GM12878 (cell line): ENCODE measurements around the gene RETREG2. TPM values are rescaled to one million over a fixed set of nuclear protein-coding genes. Genes with fewer than 3 reads are reported as not detected.
A peak's percentile ranks its signal among the peaks of the same experiment; 100 is the strongest.

Source experiments
- BACH1 ChIP-seq: fragments of 450-650 bp; IDR thresholded peaks from 2 replicates; pipeline ENCODE4 v1.6.1; 2017; ENCODE audit warnings: mild to moderate bottlenecking, borderline replicate concordance
- BRCA1 ChIP-seq: IDR thresholded peaks from 2 replicates; pipeline ENCODE4 v1.6.1; 2011; ENCODE audit warnings: low read depth, low read length, improper control_type of control experiment
- CTCF ChIP-seq, 3 experiments: IDR thresholded peaks in 2 of 3; conservative IDR thresholded peaks in 1 of 3; 2 replicates each; pipeline ENCODE4 v1.5.1; 2011; ENCODE audit warnings: low read depth in 3 of 3, low read length in 3 of 3, mild to moderate bottlenecking in 3 of 3, control low read depth in 2 of 3, moderate library complexity in 2 of 3, inconsistent platforms in 1 of 3, mixed read lengths in 1 of 3; ENCODE audit not compliant: control insufficient read depth in 2 of 3, insufficient read depth in 1 of 3; ENCODE audit errors: extremely low read depth in 1 of 3
- ESRRA ChIP-seq: IDR thresholded peaks from 2 replicates; pipeline ENCODE4 v1.6.1; 2012; ENCODE audit warnings: mild to moderate bottlenecking, low read length, improper control_type of control experiment
- IRF5 ChIP-seq: fragments of 450-650 bp; IDR thresholded peaks from 2 replicates; pipeline ENCODE4 v1.6.1; 2017; ENCODE audit warnings: borderline replicate concordance
- MTA3 ChIP-seq: IDR thresholded peaks from 2 replicates; pipeline ENCODE4 v1.6.1; 2012; ENCODE audit warnings: low read length, inconsistent platforms, borderline replicate concordance
- MYC ChIP-seq: IDR thresholded peaks from 2 replicates; pipeline ENCODE4 v1.6.1; 2011; ENCODE audit warnings: mild to moderate bottlenecking, low read length, moderate library complexity, inconsistent platforms; ENCODE audit not compliant: insufficient read depth, insufficient replicate concordance, insufficient read length, severe bottlenecking
- PKNOX1 ChIP-seq: fragments of 450-650 bp; IDR thresholded peaks from 2 replicates; pipeline ENCODE4 v1.6.1; 2016; ENCODE audit warnings: mild to moderate bottlenecking
- RUNX3 ChIP-seq: IDR thresholded peaks from 2 replicates; pipeline ENCODE4 v1.6.1; 2012; ENCODE audit warnings: low read length, inconsistent platforms
- STAT3 ChIP-seq: IDR thresholded peaks from 2 replicates; pipeline ENCODE4 v1.6.1; 2011; ENCODE audit warnings: low read depth, low read length, improper control_type of control experiment
- TARDBP ChIP-seq: IDR thresholded peaks from 2 replicates; pipeline ENCODE4 v1.6.1; 2016; ENCODE audit warnings: borderline replicate concordance
- TCF12 ChIP-seq: IDR thresholded peaks from 2 replicates; pipeline ENCODE4 v1.6.1; 2011; ENCODE audit warnings: low read depth, mild to moderate bottlenecking, low read length
- ZZZ3 ChIP-seq: IDR thresholded peaks from 2 replicates; pipeline ENCODE4 v1.6.1; 2011; ENCODE audit warnings: low read depth; ENCODE audit not compliant: control insufficient read depth, insufficient read length
- polyA plus RNA-seq, 11 experiments: library from polyadenylated mRNA; depleted of rRNA in 4 of 11; unstranded in 6 of 11; stranded (reverse) in 5 of 11; fragments of >200 nt; fragmentation: Nextera tagmentation in 4 of 11; fragmentation: Illumina TruSeq in 1 of 11; extraction: Ambion mirVana in 4 of 11; extraction: Trizol in 1 of 11; gene quantifications; 1 replicate in 1 of 11; 2 replicates in 10 of 11; pipeline versions ENCODE4 v1.2.1 to v1.2.3, GENCODE V29; 2011 to 2016; ENCODE audit warnings: inconsistent platforms in 2 of 11, missing spikeins in 2 of 11, low read depth in 1 of 11
- total RNA-seq, 4 experiments: library from RNA; depleted of rRNA in 3 of 4; stranded (reverse); fragments of >200 nt in 3 of 4; fragmentation: Illumina TruSeq in 1 of 4; extraction: Trizol in 1 of 4; gene quantifications; 2 replicates each; pipeline versions ENCODE4 v1.2.1 to v1.2.3, GENCODE V29; 2013 to 2021
- TF ChIP-seq, protein P1 (sequence below): fragments of 450-650 bp; IDR thresholded peaks from 2 replicates; pipeline ENCODE4 v1.6.1; 2017; ENCODE audit warnings: low read depth, mild to moderate bottlenecking, moderate library complexity
- TF ChIP-seq, protein P2 (sequence below): fragments of 150-350 bp; IDR thresholded peaks from 2 replicates; pipeline ENCODE4 v1.6.1; 2016; ENCODE audit warnings: low read depth, low read length

Gene RETREG2
- total and polyA plus RNA-seq, 10 of the 15 experiments (the other 5 are each of a cell fraction or from before 2014, with no cell fraction given) = 10.1 to 72.0 (median 28.3) TPM

DNA sequence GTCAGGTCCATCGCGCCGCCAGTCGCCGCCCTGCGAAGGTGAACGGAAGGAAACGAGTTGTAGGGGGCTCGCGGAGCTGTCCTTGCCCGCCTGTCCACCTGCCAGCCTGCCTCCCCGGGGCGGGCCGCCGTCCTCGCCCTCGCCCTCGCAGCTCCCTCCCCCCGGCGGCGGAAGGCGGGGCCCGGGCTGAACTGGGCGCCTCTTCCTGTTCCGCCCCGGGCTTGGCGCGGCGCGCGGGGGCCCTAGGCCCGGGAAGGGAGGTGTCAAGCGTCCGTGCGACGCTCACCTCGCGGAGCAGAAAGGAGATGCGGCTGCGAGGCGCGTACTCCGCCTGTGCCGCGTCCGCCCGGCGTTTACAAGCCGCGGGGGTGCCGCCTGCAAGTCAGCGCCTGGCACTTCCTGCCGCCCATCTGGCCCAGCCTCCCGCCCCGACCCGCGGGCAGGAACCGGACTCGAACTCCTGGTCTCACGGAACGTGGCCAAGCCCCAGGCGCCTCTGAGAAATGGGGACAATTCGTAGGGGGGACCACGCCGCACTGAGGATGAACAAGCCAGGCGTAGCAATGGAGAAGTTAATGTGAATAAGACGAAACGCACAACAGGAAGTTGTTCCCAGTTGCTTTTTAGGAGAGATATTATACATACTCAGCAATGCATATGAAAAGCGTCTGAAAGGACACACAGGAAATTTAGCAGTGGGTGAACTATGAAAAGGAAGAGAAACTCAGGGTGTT lies 1.1 kb upstream of the RETREG2 start, which contains the start of gene CNPPD1 (continued):
- TF ChIP-seq, protein P1, sequence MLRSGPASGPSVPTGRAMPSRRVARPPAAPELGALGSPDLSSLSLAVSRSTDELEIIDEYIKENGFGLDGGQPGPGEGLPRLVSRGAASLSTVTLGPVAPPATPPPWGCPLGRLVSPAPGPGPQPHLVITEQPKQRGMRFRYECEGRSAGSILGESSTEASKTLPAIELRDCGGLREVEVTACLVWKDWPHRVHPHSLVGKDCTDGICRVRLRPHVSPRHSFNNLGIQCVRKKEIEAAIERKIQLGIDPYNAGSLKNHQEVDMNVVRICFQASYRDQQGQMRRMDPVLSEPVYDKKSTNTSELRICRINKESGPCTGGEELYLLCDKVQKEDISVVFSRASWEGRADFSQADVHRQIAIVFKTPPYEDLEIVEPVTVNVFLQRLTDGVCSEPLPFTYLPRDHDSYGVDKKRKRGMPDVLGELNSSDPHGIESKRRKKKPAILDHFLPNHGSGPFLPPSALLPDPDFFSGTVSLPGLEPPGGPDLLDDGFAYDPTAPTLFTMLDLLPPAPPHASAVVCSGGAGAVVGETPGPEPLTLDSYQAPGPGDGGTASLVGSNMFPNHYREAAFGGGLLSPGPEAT = no peak
- TF ChIP-seq CTCF (IDR thresholded peaks at IDR 0.05 in 2 of 3, conservative IDR thresholded peaks at IDR 0.05 in 1 of 3; ENCODE audit: control insufficient read depth in 2 of 3, extremely low read depth in 1 of 3, insufficient read depth in 1 of 3, low read depth in 3 of 3, low read length in 3 of 3) (no peak), BACH1 (peak; percentile 91), TCF12 (no peak), STAT3 (no peak), MYC (peak; percentile 63), ZZZ3 (no peak), ESRRA (no peak), IRF5 (no peak), PKNOX1 (no peak), RUNX3 (0 out of 2 replicates have a peak, but pooled peaks have one; percentile 14), BRCA1 (no peak), TARDBP (no peak), MTA3 (no peak)
- TF ChIP-seq, protein P2, sequence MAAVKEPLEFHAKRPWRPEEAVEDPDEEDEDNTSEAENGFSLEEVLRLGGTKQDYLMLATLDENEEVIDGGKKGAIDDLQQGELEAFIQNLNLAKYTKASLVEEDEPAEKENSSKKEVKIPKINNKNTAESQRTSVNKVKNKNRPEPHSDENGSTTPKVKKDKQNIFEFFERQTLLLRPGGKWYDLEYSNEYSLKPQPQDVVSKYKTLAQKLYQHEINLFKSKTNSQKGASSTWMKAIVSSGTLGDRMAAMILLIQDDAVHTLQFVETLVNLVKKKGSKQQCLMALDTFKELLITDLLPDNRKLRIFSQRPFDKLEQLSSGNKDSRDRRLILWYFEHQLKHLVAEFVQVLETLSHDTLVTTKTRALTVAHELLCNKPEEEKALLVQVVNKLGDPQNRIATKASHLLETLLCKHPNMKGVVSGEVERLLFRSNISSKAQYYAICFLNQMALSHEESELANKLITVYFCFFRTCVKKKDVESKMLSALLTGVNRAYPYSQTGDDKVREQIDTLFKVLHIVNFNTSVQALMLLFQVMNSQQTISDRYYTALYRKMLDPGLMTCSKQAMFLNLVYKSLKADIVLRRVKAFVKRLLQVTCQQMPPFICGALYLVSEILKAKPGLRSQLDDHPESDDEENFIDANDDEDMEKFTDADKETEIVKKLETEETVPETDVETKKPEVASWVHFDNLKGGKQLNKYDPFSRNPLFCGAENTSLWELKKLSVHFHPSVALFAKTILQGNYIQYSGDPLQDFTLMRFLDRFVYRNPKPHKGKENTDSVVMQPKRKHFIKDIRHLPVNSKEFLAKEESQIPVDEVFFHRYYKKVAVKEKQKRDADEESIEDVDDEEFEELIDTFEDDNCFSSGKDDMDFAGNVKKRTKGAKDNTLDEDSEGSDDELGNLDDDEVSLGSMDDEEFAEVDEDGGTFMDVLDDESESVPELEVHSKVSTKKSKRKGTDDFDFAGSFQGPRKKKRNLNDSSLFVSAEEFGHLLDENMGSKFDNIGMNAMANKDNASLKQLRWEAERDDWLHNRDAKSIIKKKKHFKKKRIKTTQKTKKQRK = no peak
